Measurements from ENCODE around the gene PTX3.

PTX3 gene

GRCh38 chr3:157427901-157428300, 8.7 kb upstream of the PTX3 start:
- DNase-seq, result no peak

GRCh38 chr3:157428853-157429252, 7.8 kb upstream of the PTX3 start:
- no peak for DNase-seq

DNA sequence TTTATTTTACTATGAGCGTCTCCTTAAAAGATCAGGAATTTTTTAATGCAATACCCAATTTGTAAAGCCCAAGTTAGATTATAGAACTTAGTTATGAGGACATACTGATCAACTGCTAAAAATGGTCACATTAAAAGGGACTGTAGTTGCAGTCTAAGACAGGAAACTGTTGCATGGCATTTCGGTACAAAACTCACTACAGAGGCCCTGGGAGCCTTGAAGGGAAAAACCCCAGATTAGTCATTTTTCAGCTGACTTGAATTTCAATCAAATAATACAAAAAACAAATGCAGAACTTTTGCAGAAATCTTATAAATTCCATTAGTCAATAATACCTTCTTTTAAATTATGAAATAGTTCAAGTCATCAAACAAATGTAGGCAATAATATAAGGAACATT, 6.9 kb upstream of the PTX3 start:
- DNase-seq, result no peak

DNA sequence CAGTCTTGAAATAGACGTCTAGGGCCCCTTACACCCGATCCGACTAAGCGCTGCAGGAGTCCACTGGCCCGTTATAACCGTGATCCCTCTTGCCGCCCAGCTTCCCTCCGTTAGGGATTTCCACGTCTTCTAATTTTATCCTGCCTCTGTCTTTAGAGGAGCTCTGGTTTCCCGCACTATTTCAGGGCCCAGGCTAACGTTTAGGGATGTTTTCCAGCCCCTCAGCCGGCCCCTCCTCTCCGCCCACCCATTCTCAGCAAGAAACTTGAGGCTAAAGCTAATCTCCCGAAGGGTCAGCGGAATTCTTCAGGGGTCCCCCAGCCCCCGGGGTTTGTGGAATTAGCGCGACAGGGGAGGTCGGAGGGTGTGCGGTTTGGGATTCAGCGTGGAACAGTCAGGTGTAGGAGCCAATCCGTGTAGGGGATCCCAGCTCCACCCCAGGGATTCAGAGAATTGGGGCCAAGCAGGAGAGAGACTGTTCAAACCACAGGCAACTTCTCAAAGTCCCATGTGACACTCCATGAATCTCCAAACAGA, 1.6 kb downstream of the PTX3 start:
- DNase-seq, result no peak

- no peak for DNase-seq
Observed at GRCh38 chr3:157441102-157441624, 4.5 kb downstream of the PTX3 start.

- no peak for DNase-seq
Observed at GRCh38 chr3:157442729-157443128, 6.1 kb downstream of the PTX3 start.

DNA sequence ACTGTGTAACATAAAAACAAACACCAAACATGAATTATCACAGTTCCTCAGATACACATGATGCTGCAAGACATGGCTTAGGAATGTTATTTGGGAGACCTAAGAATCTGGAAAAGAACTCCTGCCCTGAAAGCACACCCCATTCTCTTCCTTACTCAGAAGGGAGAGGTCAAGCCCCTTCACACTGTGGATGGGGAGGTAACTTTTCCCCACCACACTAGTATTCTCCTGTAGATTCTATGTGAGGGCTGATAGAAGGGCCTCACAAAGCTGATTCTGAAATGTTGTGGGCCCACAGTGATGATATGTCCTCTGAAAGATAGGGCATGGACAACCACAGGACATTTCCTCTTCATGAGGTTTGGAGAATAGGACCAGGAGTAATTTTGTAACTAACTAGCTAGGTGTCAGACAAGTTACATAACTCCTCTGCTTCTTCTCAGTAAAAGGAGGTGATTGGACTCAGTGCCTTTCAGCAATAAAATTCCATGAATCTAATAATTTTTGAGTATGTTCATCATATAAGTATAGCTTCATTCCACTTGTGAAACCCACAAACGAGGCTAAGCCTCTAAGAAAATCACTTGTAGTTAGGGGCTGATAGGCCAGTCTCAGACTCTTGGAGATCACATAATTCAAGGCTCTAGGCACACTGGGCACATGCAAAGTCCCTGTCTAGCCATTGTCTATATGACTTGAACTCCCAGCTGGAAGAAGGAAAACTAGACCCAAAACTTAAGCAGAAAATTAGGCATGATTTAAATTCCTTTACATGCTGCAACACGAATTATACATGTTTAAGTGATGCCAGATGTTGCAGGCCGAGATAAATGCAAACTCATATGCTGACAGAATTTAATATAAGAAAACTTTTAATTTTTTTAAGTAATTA, 7.5 kb downstream of the PTX3 start:
- DNase-seq, result no peak

DNA sequence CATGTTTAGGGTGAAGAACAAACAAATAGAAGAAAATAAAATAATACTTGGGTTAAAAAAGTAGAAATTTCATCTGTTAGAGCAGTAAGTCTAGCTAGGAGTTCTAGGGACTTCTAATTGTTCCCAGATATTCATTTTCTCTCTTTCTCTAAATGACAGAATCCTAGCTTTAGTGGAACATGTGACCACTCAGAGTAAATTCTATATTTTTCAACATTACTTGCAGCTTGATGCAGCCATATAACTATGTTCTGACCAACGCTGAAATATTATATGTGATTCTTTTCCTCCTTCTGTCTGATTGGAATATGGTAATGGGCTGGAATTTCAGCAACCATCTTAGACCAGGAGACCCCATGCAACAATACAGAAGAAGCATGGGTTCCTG, 8.1 kb downstream of the PTX3 start:
- DNase-seq, result no peak

DNA sequence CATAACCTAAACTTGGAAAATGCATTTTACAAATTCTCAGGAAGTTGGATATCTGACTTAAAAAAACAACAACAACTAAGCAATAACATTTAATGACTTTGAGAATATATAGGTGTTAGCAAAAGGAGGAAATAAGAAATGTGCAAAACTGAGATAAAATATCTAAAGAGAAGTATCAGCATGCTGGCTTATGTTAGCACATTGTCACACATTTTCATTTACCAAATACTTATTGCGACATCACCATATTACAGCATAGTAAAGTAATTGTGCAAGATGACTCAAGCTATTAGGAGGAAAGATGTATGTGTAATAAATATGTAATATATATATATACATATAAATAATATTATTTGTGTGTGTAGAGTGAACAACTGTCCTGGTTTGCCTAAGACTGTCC, 9.2 kb downstream of the PTX3 start:
- DNase-seq, result no peak

DNA sequence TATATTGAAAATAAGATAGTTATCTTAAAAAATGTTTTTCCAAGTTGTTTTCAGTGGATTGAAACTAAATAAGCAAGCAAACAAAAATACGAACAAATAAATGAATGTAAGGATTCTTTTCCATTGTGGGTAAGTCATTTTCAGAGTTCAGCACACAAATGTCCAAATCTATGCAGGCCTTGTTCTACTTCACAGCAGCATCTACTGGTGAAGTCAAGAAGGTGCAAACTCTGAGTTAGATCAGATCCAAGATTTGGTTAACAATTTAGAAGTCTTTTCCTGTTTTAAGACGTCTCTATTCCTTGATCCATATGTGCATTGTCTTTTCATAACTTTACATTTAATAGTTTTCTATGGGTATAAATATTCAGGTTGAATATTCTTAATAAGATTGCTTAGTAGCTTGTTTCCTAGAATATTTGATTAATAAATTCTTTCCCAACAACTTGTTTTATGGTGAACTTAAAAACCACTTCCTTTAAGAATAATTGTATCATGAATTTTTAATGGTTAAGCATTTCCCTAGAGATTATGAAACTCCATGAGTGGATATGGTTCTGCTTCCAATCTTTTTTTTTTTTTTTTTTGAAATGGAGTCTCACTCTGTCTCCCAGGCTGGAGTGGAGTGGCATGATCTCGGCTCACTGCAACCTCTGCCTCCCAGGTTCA, 10.5 kb downstream of the PTX3 start:
- DNase-seq, result no peak

- DNase-seq, result no peak
Observed at GRCh38 chr3:157452097-157452496, 15.4 kb downstream of the PTX3 start.

- no peak for DNase-seq
Observed at GRCh38 chr3:157453824-157454223, 17.2 kb downstream of the PTX3 start.

- DNase-seq, result no peak
Observed at GRCh38 chr3:157459706-157460105, 23.1 kb downstream of the PTX3 start.

GRCh38 chr3:157460253-157460652, 23.6 kb downstream of the PTX3 start:
- DNase-seq, result no peak

GRCh38 chr3:157463816-157464215, 27.2 kb downstream of the PTX3 start:
- no peak for DNase-seq

- DNase-seq, result no peak
Observed at GRCh38 chr3:157464321-157464720, 27.7 kb downstream of the PTX3 start.

- DNase-seq, result no peak
Observed at GRCh38 chr3:157465741-157466140, 29.1 kb downstream of the PTX3 start.

DNA sequence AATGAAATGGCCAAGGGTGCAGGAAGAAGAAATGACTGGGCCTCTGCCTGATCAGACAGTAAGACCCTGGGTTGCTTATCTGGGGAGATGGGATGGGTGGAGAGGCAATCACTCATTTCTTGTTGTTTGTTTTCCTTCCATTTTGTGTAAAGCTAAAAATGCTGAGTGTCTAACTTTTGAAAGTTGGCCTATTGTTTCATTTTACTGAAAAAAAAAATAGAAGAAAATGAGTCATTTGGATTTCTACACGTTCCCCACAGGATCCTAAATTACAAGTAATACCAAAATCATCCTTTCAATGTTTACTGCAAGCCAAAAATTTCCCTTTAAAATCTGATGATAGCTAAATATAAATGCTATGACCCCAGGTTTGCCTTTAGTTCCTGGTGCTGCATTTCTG, 30.6 kb downstream of the PTX3 start:
- DNase-seq, result no peak

GRCh38 chr3:157469561-157470294, 33.1 kb downstream of the PTX3 start:
- no peak for DNase-seq

DNA sequence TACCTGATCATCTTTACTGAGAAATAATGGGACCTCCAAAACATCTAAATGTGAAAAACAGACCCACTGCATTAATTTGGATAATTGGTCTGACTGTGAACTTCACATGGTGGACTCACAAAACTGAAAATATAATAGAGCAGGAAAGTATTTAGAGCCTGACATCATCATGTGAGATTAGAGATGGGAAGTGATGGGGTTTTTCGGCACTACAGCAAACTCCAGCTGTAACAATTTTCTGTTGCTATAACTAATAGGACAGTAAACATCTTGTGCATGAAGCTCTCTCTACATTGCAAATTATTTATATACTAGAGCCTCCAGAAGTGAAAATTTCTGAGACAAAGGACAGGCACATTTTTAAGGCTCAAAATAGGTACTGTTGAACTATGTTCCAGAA, 34.4 kb downstream of the PTX3 start:
- DNase-seq, result no peak

- no peak for DNase-seq
Observed at GRCh38 chr3:157472648-157473047, 36.0 kb downstream of the PTX3 start.

DNA sequence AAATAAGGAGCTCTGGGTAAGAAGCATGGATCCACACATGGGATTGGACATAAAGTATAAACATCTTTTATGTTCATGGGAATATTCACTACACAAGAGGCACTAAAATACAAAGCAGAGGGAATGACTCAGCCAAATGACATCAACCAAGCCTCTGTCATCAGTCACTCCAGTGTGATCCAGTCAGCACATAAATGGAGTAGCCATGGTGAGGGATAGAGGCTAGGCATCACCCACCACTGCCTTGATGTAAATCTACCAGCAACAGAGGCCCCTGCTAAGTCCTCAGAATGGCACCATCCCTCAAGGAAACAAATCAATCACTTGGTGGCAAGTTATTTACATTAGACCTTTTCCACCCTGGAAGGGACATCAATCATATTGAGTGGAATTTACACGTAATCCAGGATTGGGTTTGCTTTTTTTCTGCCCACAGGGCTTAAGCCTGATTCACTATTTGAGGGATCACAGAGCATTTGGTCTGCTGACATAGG, 39.3 kb downstream of the PTX3 start:
- no peak for DNase-seq

- DNase-seq, result no peak
Observed at GRCh38 chr3:157477441-157477840, 40.8 kb downstream of the PTX3 start.

All from activated CD4-positive, alpha-beta T cell treated with anti-CD3 and anti-CD28 coated beads, Interleukin-2, amount 50 U/mL, for 4 hours (primary cell).